NCI-H146 (cell line): ENCODE data around the gene RUNX1.

Source experiments
- DNase-seq: peaks from one replicate; lab custom pipeline; 2025; lab: John Stamatoyannopoulos, UW

Gene RUNX1

GRCh38 chr21:34992736-34993398, 56.2 kb downstream of the RUNX1 start:
- DNase-seq, result no peak

DNA sequence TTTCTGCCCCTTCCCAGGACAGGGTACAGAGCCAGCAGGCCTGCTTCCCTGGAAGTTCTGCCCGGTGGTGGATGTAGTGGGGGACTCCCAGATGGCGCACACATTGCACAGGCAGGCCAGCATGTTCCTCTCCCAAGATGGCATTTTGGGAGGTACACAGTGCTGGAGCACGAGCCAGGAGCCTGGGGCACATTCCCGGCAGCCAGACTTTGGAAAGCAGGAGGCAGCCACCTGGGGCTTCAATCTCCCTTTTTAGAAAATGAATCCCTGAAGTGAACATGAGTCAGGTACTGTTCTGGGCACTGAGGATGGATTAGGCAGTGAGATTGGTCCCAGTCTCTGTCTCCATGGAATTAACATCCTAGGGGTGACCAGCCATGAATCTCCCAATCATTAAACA, 56.9 kb downstream of the RUNX1 start:
- DNase-seq, result no peak

- no peak for DNase-seq
These were observed 57.6 kb downstream of the RUNX1 start for GRCh38 chr21:34991366-34991957.

- no peak for DNase-seq
These were observed 58.3 kb downstream of the RUNX1 start for GRCh38 chr21:34990842-34991241.

DNA sequence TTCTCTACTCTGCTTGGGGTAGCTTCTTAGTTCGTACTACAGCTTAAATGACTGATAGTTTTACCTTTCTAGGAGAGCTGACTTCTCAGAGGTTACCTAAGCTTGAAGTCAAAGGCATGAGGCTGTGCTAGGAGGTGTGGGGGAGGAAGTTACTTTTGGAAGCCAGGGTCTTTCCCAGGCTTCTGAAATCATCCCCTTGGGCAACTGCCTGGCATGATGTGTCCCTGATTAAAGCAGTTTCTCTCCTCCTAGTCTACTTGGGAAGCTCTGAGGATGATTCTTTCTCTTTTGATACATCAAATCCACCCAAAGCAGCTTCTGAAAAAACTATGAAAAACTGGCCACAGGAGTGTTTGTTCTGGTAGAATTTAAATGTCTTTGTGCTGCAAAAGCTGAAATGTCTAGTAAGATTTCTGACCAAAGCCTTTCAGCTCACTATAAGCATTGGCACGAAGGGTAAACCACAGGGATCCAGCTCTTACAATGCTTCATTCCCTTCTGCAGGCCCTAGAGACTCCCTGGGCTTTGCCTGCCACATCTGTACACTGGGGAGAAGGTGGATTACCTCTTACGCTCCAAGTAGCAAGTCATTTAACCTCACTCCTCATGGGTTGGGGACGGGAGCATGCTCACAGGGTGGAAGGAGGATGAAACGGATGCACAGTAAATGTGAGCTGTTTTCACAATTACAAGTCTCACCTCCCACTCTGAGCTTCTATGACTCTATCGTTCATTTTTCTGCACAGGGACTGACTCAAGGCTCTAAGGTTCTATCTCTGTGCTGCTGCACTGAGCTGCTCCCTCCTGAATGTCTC, 59.6 kb downstream of the RUNX1 start:
- DNase-seq, result no peak

DNA sequence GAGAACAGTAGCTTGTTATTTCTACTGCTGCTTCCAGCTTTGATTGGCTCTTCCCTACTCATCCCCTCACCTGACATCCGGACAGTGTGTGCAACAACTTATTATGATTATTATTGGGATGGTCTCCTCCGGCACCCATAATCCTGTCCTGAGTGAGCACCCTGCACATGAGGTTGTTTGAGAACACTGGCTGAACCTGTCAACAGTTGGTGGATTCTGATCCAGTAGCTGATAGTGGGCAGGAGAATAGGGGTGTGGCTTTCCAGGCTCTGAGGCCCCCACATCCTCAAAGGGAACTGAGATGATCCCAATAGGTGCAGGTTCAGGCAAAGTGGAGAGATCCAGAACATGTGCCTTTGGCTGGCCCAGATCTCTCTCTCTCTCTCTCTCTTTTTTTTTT, 60.5 kb downstream of the RUNX1 start:
- DNase-seq, result no peak

- peak; percentile 29 for DNase-seq
These were observed 61.0 kb downstream of the RUNX1 start for GRCh38 chr21:34988139-34988538.

DNA sequence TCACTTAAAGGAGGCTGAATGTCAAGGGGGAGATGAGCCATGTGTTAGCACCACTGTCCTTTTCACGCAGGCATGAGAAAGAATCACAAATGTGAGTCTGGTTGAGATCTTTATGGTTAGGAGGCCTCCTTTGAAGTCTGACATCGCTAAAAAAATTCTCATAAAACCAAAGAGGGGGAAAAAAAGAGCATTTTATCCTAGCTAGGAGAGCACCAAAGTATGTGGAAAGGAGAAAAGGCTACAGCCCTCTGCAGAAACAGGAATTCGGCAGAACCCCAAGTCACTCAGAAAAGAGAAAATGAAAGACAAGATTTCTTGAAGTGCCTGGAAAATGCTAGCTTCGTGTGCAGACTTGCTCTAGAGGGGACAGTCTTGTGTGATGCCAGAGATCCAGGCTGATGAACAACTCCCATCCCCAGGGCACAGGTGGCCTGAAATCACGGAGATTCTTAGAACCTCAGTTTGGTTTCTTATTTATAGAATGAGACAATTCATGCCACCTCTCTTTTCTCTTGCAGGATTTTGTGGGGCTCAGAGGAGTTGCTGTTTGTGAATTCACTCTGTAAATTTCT, 61.5 kb downstream of the RUNX1 start:
- no peak for DNase-seq

DNA sequence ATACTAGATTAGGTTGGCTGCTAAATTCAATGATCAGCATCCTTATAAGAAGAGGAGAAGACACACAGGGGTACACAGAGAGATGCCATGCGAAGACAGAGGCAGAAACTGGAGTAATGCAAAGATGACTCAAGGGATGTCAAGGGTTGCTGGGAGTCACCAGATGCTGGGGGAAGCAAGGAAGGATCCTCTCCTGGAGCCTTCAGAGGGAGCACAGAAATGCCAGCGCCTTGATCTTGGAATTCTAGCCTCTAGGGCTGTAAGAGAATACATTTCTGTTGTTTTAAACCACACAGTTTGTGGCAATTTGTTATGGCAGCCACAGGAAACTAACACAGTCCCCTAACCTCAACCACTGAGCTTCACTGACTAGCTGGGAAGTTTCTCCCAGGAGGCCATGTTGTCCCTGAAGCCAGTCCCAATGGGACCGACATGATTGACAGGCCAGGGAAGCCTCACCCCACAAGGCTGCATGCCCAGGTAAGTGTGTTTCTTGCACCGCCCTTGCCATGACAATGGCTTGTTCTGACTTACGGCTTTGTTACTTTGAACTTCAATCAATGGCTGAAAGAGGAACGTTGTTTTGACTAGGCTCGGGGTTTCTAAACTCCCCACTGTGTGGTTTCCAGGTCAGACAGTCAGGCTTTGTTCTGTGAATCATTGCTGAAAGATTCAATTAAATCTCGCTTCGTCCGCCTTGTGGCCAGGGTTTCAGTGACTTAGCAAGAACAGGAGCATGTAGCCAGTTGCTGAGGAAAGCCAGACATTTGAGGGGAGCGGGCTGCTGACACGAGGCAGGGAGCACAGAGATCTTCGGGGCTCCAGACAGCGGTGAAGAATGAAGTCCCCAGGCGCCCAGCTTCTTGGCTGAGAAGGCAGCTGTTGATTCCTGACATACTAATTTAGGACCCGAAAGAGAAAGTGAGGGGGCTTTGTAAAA, 62.3 kb downstream of the RUNX1 start:
- no peak for DNase-seq

DNA sequence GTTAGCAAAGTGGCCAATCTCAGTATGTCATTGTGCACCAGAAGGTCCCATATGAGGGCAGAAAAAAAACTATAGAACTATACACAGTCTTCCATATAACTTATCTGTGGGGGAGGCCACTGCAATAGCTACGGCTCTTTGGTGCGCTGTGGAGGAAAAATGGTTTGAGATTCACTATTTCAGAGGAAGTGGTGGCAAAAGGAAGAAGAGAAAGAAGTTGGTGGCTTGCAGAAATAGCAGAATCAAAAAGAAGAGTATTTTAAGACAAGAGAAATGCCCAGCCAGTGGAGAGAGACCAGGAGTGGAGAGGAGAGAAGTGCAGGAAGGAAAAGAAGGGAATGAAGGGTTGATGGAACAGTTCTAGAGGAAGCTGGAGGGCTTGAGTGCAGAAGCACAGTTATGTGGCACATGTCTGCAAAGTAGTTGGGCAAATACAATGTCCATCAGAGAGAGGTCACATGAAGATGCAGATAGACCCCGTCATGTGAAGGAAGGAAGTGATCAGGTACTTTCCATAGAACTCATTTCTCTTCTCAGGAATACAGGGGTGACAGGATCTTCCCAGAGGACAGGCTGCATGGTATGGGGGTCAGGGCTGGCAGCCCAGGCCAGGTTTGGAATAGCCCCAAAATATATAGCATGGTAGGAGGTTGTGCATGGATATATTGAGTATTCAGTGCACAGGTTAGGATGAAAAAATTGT, 64.6 kb downstream of the RUNX1 start:
- no peak for DNase-seq

DNA sequence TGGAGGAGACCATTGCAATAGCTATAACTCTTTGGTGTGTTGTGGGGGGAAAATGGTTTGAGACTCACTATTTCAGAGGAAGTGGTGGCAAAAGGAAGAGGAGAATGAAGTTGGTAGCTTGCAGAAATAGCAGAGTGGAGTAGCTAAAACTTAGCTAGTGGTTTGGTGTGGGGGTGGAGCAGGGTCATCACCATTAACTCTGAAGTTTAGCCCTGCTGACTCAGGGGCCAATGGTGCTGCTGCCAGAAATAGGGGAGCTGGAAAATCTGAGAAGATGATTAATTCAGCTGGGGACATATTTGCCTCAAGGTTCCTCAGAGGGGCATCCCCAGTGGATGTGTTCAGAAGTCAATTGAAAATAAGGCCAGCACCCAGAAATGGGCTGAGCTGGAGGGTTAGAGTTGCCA, 65.4 kb downstream of the RUNX1 start:
- DNase-seq, result no peak

DNA sequence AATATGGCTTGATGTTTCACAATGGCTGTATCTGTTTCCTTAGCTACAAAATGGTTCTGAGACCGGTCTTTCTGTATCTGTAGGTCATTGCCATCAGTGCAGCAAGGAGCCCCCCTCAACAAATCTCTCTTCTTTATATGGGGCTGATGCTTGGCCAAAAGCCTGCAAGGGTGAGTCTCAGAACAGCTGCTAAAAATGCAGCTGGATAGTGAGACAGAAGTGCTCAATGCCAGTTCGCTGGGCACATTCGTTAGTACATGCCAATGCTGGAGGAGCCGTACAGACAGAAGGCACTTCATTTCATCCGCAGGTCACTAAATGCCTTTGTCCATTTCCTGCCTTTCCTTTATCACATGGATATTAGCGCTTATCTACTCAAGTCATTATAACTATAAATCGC, 67.3 kb downstream of the RUNX1 start:
- no peak for DNase-seq

DNA sequence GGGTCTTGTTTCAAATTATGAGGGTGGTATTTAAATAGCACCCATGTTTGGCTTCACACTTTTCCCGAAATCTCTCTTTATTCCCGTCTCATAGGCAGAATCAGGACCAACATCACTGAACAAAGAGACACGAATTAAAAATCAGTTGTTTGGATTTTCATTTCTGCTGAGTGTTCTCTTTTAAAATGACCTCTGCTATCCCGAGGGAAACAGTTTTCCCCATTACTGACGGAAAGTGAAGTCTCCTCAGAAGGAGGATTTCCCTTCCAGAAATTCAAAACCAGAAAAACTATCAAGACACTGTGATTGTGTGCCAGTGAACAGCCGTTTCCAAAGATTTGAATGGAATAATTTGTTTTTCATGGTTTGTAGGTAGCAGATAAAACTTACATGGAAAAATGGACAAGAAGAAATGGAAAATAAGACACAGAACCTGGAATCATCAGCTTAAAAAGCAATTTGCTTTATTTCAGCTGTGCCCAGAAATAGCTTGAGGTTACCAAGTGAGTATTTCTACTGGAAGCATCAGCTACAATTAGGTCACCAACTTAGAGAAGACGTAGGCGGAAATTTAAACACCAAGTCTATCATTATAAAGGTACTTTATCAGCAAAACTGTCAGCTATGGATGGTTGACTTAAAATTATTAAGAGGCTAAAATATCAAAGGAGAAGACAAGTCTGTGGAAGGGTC, 68.5 kb downstream of the RUNX1 start:
- DNase-seq, result no peak

- DNase-seq, result no peak
These were observed 69.7 kb downstream of the RUNX1 start for GRCh38 chr21:34979383-34979782.

GRCh38 chr21:34977333-34977732, 71.8 kb downstream of the RUNX1 start:
- no peak for DNase-seq

DNA sequence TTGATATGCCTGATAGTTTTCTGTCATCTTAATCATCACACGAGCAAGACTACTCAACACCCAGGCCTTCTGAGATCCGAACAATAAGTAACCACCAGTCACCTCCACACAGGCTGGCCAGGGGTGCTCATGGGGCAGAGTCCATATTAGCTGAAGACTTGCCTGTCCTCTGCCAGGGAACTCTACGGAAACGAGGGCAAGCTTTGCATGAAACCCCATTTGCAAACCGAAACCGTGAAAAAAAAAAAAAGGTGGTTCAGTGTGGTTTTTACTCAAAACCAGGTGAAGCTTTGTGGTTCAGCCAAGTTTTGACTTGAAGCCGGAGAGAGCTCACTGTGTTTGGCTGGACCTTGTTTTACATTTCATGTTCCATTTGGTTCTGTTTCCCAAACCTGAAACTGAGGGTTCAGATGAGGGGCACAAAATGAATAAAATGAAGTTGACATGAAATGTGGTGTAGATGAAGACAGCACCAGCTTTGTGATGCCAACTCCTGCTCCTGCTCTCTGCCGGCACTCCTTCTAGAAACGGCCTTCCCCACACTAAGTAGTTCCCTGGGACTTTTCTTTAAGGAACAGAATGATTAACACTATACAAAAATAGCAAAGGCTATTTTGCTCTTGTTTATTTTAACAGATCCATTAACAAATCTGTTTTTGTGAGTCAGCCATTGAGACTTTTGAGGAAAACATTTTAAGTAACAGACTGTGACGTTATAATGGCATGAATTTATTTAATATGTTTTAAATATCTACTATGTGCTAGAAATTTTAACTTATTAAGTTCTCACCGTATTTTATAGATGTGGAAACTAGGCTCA, 74.7 kb downstream of the RUNX1 start:
- DNase-seq, result no peak

GRCh38 chr21:34973685-34974084, 75.4 kb downstream of the RUNX1 start:
- no peak for DNase-seq

- no peak for DNase-seq
These were observed 77.4 kb downstream of the RUNX1 start for GRCh38 chr21:34971656-34972055.

- DNase-seq, result no peak
These were observed 78.5 kb downstream of the RUNX1 start for GRCh38 chr21:34970566-34970965.

- no peak for DNase-seq
These were observed 79.0 kb downstream of the RUNX1 start for GRCh38 chr21:34970167-34970500.
